RWPE2 (cell line): Measurements from ENCODE around the gene SH3PXD2A.

Experiments
- ATAC-seq: fragments of 200-7000 bp; cut with Tn5 transposase; 3 replicates; pipeline ENCODE4 v1.9.1; 2021; ENCODE audit warnings: low read depth
- DNase-seq: peaks from one replicate; pipeline ENCODE4 v3.0.0-alpha.2; 2020; ENCODE audit warnings: low spot score
- H3K27ac ChIP-seq: fragments of 450-650 bp; 2 replicates; pipeline ENCODE4 v1.5.1; 2017; ENCODE audit warnings: mild to moderate bottlenecking; ENCODE audit not compliant: poor library complexity, severe bottlenecking
- H3K27me3 ChIP-seq: fragments of 250-450 bp; sonication (Bioruptor Pico); 2 replicates; pipeline ENCODE4 v1.5.1; 2021; ENCODE audit warnings: mild to moderate bottlenecking, moderate library complexity; ENCODE audit not compliant: insufficient read depth, poor library complexity, severe bottlenecking
- H3K36me3 ChIP-seq: fragments of 250-450 bp; sonication (Bioruptor Pico); 2 replicates; pipeline ENCODE4 v1.5.1; 2020; ENCODE audit warnings: low read depth, mild to moderate bottlenecking, moderate library complexity
- H3K4me1 ChIP-seq: fragments of 250-450 bp; sonication (Bioruptor Pico); 2 replicates; pipeline ENCODE4 v1.5.1; 2021; ENCODE audit warnings: mild to moderate bottlenecking, moderate library complexity; ENCODE audit not compliant: insufficient read depth, poor library complexity, severe bottlenecking
- H3K4me3 ChIP-seq: fragments of 250-450 bp; sonication (Bioruptor Pico); 2 replicates; pipeline ENCODE4 v1.5.1; 2021; ENCODE audit warnings: mild to moderate bottlenecking, moderate library complexity; ENCODE audit not compliant: severe bottlenecking
- H3K9me3 ChIP-seq: fragments of 250-450 bp; sonication (Bioruptor Pico); 2 replicates; pipeline ENCODE4 v1.5.1; 2021; ENCODE audit warnings: mild to moderate bottlenecking, moderate library complexity; ENCODE audit not compliant: severe bottlenecking
- TF ChIP-seq, protein P1 (sequence below): fragments of 450-650 bp; IDR thresholded peaks from one replicate; pipeline ENCODE4 v1.5.1; 2017; ENCODE audit warnings: mild to moderate bottlenecking, moderate library complexity; ENCODE audit not compliant: poor library complexity, severe bottlenecking

SH3PXD2A gene

DNA sequence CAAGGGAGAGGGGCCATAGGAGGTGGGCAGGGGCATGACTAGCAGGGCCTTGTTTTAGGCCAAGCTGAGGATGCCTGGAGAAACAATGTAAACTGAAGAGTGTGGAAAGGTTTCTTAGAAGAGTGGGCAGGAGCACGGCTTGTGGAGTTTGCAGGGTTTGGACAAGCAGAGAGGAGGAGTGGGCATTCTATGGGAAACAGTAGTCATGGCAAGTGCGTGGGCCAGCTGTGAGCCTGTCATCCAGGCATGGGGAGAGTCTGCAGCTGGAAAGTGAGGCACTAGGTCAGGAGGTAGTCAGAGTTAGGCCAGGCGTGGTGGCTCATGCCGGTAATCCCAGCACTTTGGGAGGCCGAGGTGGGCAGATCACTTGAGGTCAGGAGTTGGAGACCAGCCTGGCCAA lies 130.1 kb downstream of the SH3PXD2A start:
- DNase-seq (no peak), ATAC-seq (no peak)
- TF ChIP-seq, protein P1, sequence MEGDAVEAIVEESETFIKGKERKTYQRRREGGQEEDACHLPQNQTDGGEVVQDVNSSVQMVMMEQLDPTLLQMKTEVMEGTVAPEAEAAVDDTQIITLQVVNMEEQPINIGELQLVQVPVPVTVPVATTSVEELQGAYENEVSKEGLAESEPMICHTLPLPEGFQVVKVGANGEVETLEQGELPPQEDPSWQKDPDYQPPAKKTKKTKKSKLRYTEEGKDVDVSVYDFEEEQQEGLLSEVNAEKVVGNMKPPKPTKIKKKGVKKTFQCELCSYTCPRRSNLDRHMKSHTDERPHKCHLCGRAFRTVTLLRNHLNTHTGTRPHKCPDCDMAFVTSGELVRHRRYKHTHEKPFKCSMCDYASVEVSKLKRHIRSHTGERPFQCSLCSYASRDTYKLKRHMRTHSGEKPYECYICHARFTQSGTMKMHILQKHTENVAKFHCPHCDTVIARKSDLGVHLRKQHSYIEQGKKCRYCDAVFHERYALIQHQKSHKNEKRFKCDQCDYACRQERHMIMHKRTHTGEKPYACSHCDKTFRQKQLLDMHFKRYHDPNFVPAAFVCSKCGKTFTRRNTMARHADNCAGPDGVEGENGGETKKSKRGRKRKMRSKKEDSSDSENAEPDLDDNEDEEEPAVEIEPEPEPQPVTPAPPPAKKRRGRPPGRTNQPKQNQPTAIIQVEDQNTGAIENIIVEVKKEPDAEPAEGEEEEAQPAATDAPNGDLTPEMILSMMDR: no peak
- H3K27ac ChIP-seq: no peak overlapping the region
- H3K4me3 ChIP-seq: no peak overlapping the region
- H3K4me1 ChIP-seq: no peaks in the 10 kb centered on the region
- H3K27me3 ChIP-seq: no peaks in the 10 kb centered on the region
- peaks cover 44% of the 10 kb centered on the region for H3K36me3 ChIP-seq
- H3K9me3 ChIP-seq: no peaks in the 10 kb centered on the region

DNA sequence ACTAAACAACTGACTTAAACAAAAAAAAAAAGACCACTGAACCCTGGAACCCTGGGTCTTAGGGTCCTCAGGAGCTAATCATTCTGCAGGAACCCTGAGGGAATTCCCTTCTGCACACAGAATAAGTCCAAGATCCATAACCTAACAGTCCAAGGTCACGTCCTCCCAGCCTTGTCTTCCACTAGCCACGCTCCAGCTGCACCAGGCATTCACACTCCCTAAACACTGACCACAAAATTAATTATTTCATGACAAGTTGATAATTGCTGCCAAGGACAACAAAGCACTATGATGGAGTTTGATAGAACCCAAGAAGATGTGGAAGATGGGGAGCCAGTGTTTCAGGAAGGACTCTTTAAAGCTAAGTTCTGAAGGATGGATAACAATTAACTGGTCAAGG lies 130.6 kb downstream of the SH3PXD2A start:
- Histone ChIP-seq H3K4me3 (no peak overlapping the region), H3K4me1 (no peaks in the 10 kb centered on the region), H3K27ac (no peak overlapping the region), H3K9me3 (no peaks in the 10 kb centered on the region), H3K36me3 (peaks cover 46% of the 10 kb centered on the region), H3K27me3 (no peaks in the 10 kb centered on the region)
- TF ChIP-seq, protein P1: no peak
- ATAC-seq: no peak
- no peak for DNase-seq

DNA sequence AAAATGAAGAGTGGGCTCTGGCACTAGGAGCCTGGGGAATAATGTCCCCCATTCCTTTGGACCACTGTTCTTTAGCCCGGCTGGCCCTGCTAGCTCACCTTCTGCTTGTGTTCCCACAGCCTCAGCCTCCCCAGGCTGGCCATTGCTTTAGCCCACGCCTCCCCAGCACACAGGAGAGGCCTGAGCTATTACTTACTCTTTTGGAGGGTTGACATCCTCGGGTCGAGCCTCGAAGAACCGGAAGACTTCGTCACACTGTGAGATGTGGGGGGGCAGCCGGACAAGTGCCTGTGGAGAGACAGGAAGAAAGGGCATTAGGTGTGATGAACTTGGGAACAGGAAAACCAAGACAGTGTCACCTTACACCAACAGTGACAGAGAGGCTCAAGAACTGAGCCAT lies 131.3 kb downstream of the SH3PXD2A start:
- H3K27me3 ChIP-seq: no peaks in the 10 kb centered on the region
- DNase-seq: no peak

DNA sequence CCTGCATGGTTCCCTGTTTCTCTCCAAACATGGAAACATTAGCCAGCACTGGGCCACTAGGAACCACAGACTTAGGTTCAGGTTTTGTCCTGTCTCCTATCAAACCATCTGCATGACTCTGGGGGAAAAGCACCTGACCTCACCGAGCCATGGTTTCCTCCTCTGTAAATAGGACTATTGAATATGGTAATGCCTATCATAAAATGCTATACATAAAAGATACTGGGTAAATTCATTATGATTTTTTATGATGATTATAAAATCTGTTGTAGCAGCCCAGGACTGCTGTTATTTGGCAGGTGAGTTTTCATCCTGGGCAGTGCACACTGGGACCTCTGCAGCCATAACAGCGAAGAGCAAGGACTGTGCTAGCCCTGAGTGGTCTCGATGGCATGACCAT lies 131.8 kb downstream of the SH3PXD2A start:
- H3K36me3 ChIP-seq: peaks cover 55% of the 10 kb centered on the region
- no peaks in the 10 kb centered on the region for H3K27me3 ChIP-seq
- DNase-seq (no peak), ATAC-seq (no peak)
- TF ChIP-seq, protein P1: no peak
- no peak overlapping the region for H3K4me3 ChIP-seq
- H3K4me1 ChIP-seq: peaks cover 2% of the 10 kb centered on the region
- H3K27ac ChIP-seq: no peak overlapping the region
- H3K9me3 ChIP-seq: no peaks in the 10 kb centered on the region

More for the DNA sequence above, 131.3 kb downstream of the SH3PXD2A start:
- Histone ChIP-seq H3K36me3 (peaks cover 50% of the 10 kb centered on the region), H3K4me1 (no peaks in the 10 kb centered on the region), H3K9me3 (no peaks in the 10 kb centered on the region), H3K27ac (no peak overlapping the region), H3K4me3 (no peak overlapping the region)
- TF ChIP-seq, protein P1: no peak
- no peak for ATAC-seq

DNA sequence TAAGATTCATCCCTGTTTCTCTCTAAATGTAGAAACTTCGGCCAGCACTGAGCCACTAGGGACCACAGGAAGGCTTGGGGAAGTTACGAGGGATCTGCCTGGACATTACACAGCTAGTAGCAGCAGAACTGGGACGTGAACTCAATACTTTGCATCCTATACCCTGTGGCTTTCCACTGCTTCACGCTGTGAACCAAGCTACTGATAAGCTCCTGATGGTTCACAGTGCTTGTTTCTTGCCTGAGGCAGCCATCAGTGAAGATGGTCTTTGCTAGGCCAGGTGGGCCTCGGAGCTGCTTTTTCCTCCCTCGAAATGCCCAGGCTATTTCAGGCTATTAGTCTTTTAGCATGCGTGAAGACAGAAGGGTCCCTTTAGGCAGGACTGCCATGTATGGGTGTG lies 132.7 kb downstream of the SH3PXD2A start:
- no peak overlapping the region for H3K4me3 ChIP-seq
- ATAC-seq (no peak), DNase-seq (no peak)
- H3K27ac ChIP-seq: no peak overlapping the region
- peaks cover 11% of the 10 kb centered on the region for H3K4me1 ChIP-seq
- peaks cover 59% of the 10 kb centered on the region for H3K36me3 ChIP-seq
- no peaks in the 10 kb centered on the region for H3K9me3 ChIP-seq
- H3K27me3 ChIP-seq: no peaks in the 10 kb centered on the region
- TF ChIP-seq, protein P1: no peak
